ENCODE results near the gene FIGN. TPM values are rescaled to one million over a fixed set of nuclear protein-coding genes. Genes with fewer than 3 reads are reported as not detected.

Gene FIGN
- total RNA-seq, 1 experiment from 2014 or later = not detected

DNA sequence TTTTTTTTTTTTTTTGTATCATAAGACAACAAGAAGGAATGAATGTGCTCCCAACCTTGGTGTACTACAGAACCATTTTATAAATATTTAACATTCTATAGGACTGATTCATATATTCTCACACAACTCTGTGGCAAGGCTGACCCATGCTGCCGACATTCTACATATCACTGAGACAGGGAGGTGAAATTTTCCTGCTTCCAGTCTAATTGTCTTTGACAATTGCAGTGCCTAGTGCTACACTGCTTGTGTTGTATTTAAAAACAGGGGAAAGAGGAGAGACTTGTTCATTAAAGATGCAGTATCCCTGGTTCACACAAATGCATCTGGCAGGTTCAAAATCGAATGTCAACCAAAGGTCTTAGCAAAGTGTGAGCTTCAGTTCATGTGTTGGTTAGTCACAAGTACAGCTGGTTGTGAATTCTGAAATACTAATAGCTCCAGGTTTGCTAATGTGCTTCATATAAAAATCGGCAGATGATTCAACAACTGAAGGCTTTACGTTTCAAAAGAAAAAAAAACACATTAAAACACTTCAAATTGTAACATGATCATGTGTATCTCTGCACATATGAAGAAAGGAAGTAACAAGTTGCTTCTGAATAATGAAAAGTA lies 130.8 kb downstream of the FIGN start:
- no peak overlapping the region for H3K4me2 ChIP-seq (ENCODE audit: low read length)
- H3K9ac ChIP-seq (ENCODE audit: low read length) = no peak overlapping the region
- ATAC-seq = no peak
- H4K20me1 ChIP-seq (ENCODE audit: insufficient read depth) = no peaks in the 10 kb centered on the region
- ChIA-PET CTCF (no interaction called here), POLR2A (no interaction called here), RAD21 (ENCODE audit: low non-redundant PET in 1 of 2, low total read pairs in 2 of 2, uncharacterized antibody in 2 of 2, unreplicated experiment in 2 of 2) (no interaction called here)
- no peak overlapping the region for H3K4me3 ChIP-seq (replicated peaks in 1 of 2; ENCODE audit: low read depth in 1 of 2, low read length in 2 of 2)
- no peaks in the 10 kb centered on the region for H3K9me3 ChIP-seq (ENCODE audit: control insufficient read depth in 1 of 2, insufficient read depth in 1 of 2, low read depth in 1 of 2, low read length in 2 of 2)
- H2AFZ ChIP-seq (ENCODE audit: low read depth, low read length, poor library complexity, severe bottlenecking) = no peak overlapping the region
- TF ChIP-seq CBX3 (IDR thresholded peaks at IDR 0.05; ENCODE audit: low read depth) = no peak
- peaks cover 70% of the 10 kb centered on the region for H3K27me3 ChIP-seq (ENCODE audit: insufficient read depth, low read length)
- intact Hi-C loops (cut with micrococcal nuclease) = loop anchor here (5.0 kb wide), 1 partner anchor 413 kb away; no protein-coding TSS in a partner anchor
- no peaks in the 10 kb centered on the region for H3K79me2 ChIP-seq (ENCODE audit: insufficient read depth, low read length)
- no peaks in the 10 kb centered on the region for H3K4me1 ChIP-seq (ENCODE audit: control insufficient read depth in 1 of 2, insufficient read depth in 2 of 2, low read length in 2 of 2)
- no peaks in the 10 kb centered on the region for H3K36me3 ChIP-seq (ENCODE audit: control insufficient read depth in 1 of 2, insufficient read depth in 2 of 2, low read length in 2 of 2)
- no peak for DNase-seq (ENCODE audit: low read depth, low spot score)
- no TSS peak for BruUV-seq (replicated peaks)
- H3K9me2 ChIP-seq (ENCODE audit: insufficient read depth) = no peaks in the 10 kb centered on the region
- no peak overlapping the region for H3K27ac ChIP-seq (ENCODE audit: low read depth, low read length)

DNA sequence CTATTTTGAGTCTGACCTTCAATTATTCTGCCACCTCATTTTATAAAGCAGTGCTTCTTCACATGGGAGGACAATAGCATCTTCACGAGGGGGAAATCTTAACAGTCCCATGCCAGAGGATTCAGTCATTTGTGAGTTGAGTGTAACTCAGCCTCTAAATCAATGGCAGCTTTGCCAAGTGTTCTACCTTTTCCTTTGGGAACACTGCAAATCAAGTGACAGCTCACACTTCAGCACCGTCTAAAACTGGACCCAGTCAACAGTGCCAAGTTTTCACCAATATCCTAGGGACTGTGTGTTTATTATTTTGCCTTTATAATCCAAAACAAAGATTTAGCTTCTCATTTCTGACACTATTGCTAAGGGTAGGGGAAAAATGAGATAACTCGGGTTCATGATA lies 133.6 kb downstream of the FIGN start:
- ChIA-PET RAD21 (ENCODE audit: low non-redundant PET in 1 of 2, low total read pairs in 2 of 2, uncharacterized antibody in 2 of 2, unreplicated experiment in 2 of 2) (no interaction called here), CTCF (interaction anchor here (1.0 kb wide), 1 partner anchor 9 kb away, joined by 5 read pairs; no protein-coding TSS in a partner anchor), POLR2A (no interaction called here)
- no peaks in the 10 kb centered on the region for H3K9me2 ChIP-seq (ENCODE audit: insufficient read depth)
- TF ChIP-seq, protein P1, sequence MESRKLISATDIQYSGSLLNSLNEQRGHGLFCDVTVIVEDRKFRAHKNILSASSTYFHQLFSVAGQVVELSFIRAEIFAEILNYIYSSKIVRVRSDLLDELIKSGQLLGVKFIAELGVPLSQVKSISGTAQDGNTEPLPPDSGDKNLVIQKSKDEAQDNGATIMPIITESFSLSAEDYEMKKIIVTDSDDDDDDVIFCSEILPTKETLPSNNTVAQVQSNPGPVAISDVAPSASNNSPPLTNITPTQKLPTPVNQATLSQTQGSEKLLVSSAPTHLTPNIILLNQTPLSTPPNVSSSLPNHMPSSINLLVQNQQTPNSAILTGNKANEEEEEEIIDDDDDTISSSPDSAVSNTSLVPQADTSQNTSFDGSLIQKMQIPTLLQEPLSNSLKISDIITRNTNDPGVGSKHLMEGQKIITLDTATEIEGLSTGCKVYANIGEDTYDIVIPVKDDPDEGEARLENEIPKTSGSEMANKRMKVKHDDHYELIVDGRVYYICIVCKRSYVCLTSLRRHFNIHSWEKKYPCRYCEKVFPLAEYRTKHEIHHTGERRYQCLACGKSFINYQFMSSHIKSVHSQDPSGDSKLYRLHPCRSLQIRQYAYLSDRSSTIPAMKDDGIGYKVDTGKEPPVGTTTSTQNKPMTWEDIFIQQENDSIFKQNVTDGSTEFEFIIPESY (IDR thresholded peaks at IDR 0.05; ENCODE audit: extremely low read depth, insufficient replicate concordance, low read length) = no peak
- no peak overlapping the region for H3K27ac ChIP-seq (ENCODE audit: low read depth, low read length)
- ATAC-seq (no peak), DNase-seq (ENCODE audit: low read depth, low spot score) (no peak)
- BruUV-seq (replicated peaks) = no TSS peak
- no peak overlapping the region for H2AFZ ChIP-seq (ENCODE audit: low read depth, low read length, poor library complexity, severe bottlenecking)
- H3K9me3 ChIP-seq (ENCODE audit: control insufficient read depth in 1 of 2, insufficient read depth in 1 of 2, low read depth in 1 of 2, low read length in 2 of 2) = no peaks in the 10 kb centered on the region
- intact Hi-C loops (cut with micrococcal nuclease) = no loop called here
- no peak overlapping the region for H3K4me3 ChIP-seq (replicated peaks in 1 of 2; ENCODE audit: low read depth in 1 of 2, low read length in 2 of 2)
- no peaks in the 10 kb centered on the region for H3K36me3 ChIP-seq (ENCODE audit: control insufficient read depth in 1 of 2, insufficient read depth in 2 of 2, low read length in 2 of 2)
- peaks cover 58% of the 10 kb centered on the region for H3K27me3 ChIP-seq (ENCODE audit: insufficient read depth, low read length)
- H4K20me1 ChIP-seq (ENCODE audit: insufficient read depth) = no peaks in the 10 kb centered on the region
- no peak overlapping the region for H3K9ac ChIP-seq (ENCODE audit: low read length)
- no peak overlapping the region for H3K4me2 ChIP-seq (ENCODE audit: low read length)
- H3K79me2 ChIP-seq (ENCODE audit: insufficient read depth, low read length) = no peaks in the 10 kb centered on the region
- no peaks in the 10 kb centered on the region for H3K4me1 ChIP-seq (ENCODE audit: control insufficient read depth in 1 of 2, insufficient read depth in 2 of 2, low read length in 2 of 2)

Measured in HCT116 (cell line).